ENCODE data around the gene MAFB. TPM values are rescaled to one million over a fixed set of nuclear protein-coding genes. Genes with fewer than 3 reads are reported as not detected.
"Not testable (repeated sequence)": the region's sequence is repeated elsewhere in the genome, so short reads cannot be mapped to it uniquely, and the experiment has no call there.

MAFB gene
- 10 to 100 TPM; 34.0 to 81.7 (median 60.5) TPM for total RNA-seq

GRCh38 chr20:40689100-40689942 is at the start of gene MAFB:
Gene MAFB (minus strand): TSS chr20:40689236. CDS start chr20:40688850, 386 bp downstream.
- peaks cover 0 to 28% (median 13%) of the 10 kb centered on the region in 4 donors for H3K27me3 ChIP-seq

GRCh38 chr20:40736468-40736867 is 47.4 kb upstream of the MAFB start:
- ATAC-seq (ENCODE audit: low FRiP score in 2 of 2); DNase-seq: not testable (repeated sequence)
- 65 to 74% methylated on average over 4 of the region's 4 CpGs for WGBS, 2 donors

More at GRCh38 chr20:40689100-40689942, at the start of gene MAFB:
- TF ChIP-seq, protein P1, sequence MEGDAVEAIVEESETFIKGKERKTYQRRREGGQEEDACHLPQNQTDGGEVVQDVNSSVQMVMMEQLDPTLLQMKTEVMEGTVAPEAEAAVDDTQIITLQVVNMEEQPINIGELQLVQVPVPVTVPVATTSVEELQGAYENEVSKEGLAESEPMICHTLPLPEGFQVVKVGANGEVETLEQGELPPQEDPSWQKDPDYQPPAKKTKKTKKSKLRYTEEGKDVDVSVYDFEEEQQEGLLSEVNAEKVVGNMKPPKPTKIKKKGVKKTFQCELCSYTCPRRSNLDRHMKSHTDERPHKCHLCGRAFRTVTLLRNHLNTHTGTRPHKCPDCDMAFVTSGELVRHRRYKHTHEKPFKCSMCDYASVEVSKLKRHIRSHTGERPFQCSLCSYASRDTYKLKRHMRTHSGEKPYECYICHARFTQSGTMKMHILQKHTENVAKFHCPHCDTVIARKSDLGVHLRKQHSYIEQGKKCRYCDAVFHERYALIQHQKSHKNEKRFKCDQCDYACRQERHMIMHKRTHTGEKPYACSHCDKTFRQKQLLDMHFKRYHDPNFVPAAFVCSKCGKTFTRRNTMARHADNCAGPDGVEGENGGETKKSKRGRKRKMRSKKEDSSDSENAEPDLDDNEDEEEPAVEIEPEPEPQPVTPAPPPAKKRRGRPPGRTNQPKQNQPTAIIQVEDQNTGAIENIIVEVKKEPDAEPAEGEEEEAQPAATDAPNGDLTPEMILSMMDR (IDR thresholded peaks at IDR 0.05): no peak
- peak in 1 of 4 donors; percentile 76 for TF ChIP-seq EP300 (IDR thresholded peaks at IDR 0.05)
- peak; percentile 98 to 100 for TF ChIP-seq POLR2AphosphoS5 (IDR thresholded peaks at IDR 0.05)
- peak in 3 of 4 donors; percentile 96 to 99 (median 98) for TF ChIP-seq POLR2A (IDR thresholded peaks at IDR 0.05)
- 0 to 1% methylated on average over 21 to 59 of the region's 85 CpGs for WGBS, 2 donors
- DNase-seq: peak; percentile 92 to 99
- ATAC-seq (ENCODE audit: low FRiP score in 2 of 2): peak; percentile 91 to 92
- Histone ChIP-seq H3K4me1 (peaks cover 24 to 70% (median 31%) of the 10 kb centered on the region in 4 donors), H3K4me3 (peak within 1 kb of the TSS; percentile 57 to 77 (median 60)), H3K9me3 (no peaks in the 10 kb centered on the region), H3K27ac (peak within 1 kb of the TSS; percentile 89 to 94 (median 92)), H3K36me3 (no peaks in the 10 kb centered on the region)

DNA sequence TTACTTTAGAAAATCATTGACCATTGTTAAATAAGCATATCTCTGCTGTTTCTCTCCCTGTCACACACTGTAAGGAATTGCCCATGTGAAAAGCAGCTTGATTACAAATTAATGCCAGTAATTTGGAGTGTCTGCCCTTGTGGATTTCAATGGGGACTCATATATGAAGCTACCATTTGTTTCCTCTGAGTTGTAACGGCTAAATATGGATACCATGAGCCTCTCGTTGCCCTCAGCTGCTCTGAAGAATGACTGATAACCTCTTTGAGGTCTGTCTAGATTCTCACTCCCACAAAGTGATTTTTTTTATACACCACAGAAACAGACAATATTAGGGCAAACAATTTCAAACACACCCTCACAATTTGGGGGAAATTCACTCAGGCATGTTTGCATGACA is 40.0 kb upstream of the MAFB start:
- Histone ChIP-seq H3K36me3 (no peaks in the 10 kb centered on the region), H3K27ac (no peak overlapping the region), H3K9me3 (no peaks in the 10 kb centered on the region), H3K4me3 (no peak overlapping the region), H3K27me3 (no peaks in the 10 kb centered on the region), H3K4me1 (no peaks in the 10 kb centered on the region)
- 46 to 68% methylated on average over 2 of the region's 2 CpGs for WGBS, 2 donors
- no peak for ATAC-seq (ENCODE audit: low FRiP score in 2 of 2)
- no peak for DNase-seq
- TF ChIP-seq, protein P1 (IDR thresholded peaks at IDR 0.05): no peak
- TF ChIP-seq EP300 (IDR thresholded peaks at IDR 0.05) (no peak), POLR2AphosphoS5 (IDR thresholded peaks at IDR 0.05) (no peak), POLR2A (IDR thresholded peaks at IDR 0.05) (no peak)

More at GRCh38 chr20:40736468-40736867, 47.4 kb upstream of the MAFB start:
- H3K4me1 ChIP-seq, H3K36me3 ChIP-seq, H3K27me3 ChIP-seq, H3K27ac ChIP-seq, H3K9me3 ChIP-seq, H3K4me3 ChIP-seq: not testable (repeated sequence)

GRCh38 chr20:40728470-40728869 is 39.4 kb upstream of the MAFB start:
- Histone ChIP-seq H3K27ac (no peak overlapping the region), H3K4me1 (no peaks in the 10 kb centered on the region), H3K36me3 (no peaks in the 10 kb centered on the region), H3K4me3 (no peak overlapping the region), H3K9me3 (no peaks in the 10 kb centered on the region), H3K27me3 (no peaks in the 10 kb centered on the region)
- DNase-seq: no peak
- no peak for ATAC-seq (ENCODE audit: low FRiP score in 2 of 2)
- 48 to 53% methylated on average over 1 of the region's 1 CpG for WGBS, 2 donors
- TF ChIP-seq POLR2A (IDR thresholded peaks at IDR 0.05) (no peak), EP300 (IDR thresholded peaks at IDR 0.05) (no peak), POLR2AphosphoS5 (IDR thresholded peaks at IDR 0.05) (no peak)
- TF ChIP-seq, protein P1 (IDR thresholded peaks at IDR 0.05): no peak

DNA sequence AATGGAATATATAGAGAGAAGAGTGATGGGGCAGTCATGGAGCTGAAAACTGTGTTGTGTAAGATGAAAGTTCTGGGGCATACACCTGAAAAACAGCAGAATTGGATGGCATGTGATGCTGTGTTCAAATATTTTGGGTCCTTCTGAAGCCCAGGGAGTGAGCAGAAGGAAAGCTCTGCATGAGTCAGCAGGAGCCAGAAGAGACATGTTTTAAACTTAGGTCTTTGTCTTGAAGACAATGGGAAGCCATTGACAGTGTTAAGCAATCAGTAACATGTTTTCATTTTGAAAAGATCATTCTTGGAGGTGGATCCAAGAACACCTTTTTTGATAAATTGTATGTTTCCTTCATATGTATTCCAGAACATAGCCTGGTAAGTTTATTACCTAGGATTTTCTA is 38.9 kb upstream of the MAFB start:
- ATAC-seq (ENCODE audit: low FRiP score in 2 of 2) (no peak), DNase-seq (no peak)
- Histone ChIP-seq H3K9me3 (no peaks in the 10 kb centered on the region), H3K27me3 (no peaks in the 10 kb centered on the region), H3K4me3 (no peak overlapping the region), H3K36me3 (no peaks in the 10 kb centered on the region), H3K27ac (no peak overlapping the region), H3K4me1 (no peaks in the 10 kb centered on the region)
- no peak for TF ChIP-seq POLR2AphosphoS5 (IDR thresholded peaks at IDR 0.05)
- TF ChIP-seq EP300 (IDR thresholded peaks at IDR 0.05): no peak
- TF ChIP-seq, protein P1 (IDR thresholded peaks at IDR 0.05): no peak
- TF ChIP-seq POLR2A (IDR thresholded peaks at IDR 0.05): no peak
